Colonic mucosa (tissue), 4 donors: ENCODE measurements around the gene TRMT44. TPM values are rescaled to one million over a fixed set of nuclear protein-coding genes. Genes with fewer than 3 reads are reported as not detected.

Source experiments
- DNase-seq: peaks from one replicate; pipeline ENCODE4 v3.0.0-alpha.2; 2020
- H3K27ac ChIP-seq: fragments of 200-600 bp; one replicate; pipeline ENCODE4 v1.8.0; 2021
- H3K27me3 ChIP-seq: fragments of 200-600 bp; one replicate; pipeline ENCODE4 v1.8.0; 2021
- H3K36me3 ChIP-seq: fragments of 200-600 bp; one replicate; pipeline ENCODE4 v1.8.0; 2021
- H3K4me1 ChIP-seq: fragments of 200-600 bp; one replicate; pipeline ENCODE4 v1.8.0; 2021; ENCODE audit warnings: mild to moderate bottlenecking
- H3K4me3 ChIP-seq: fragments of 200-600 bp; one replicate; pipeline ENCODE4 v1.8.0; 2021
- H3K9ac ChIP-seq, 2 donors: one replicate each; pipeline ENCODE4 v1.7.0; 2013; ENCODE audit warnings: control low read depth in 2 of 2, low read depth in 2 of 2, low read length in 2 of 2
- H3K9me3 ChIP-seq: fragments of 200-600 bp; one replicate; pipeline ENCODE4 v1.8.0; 2021
- CTCF ChIP-seq: fragments of 200-600 bp; IDR thresholded peaks from one replicate; pipeline ENCODE4 v1.8.0; 2022; ENCODE audit warnings: antibody characterized with exemption, mild to moderate bottlenecking
- intact Hi-C: fragments of 100-400 bp; cut with DNase I; formaldehyde crosslinking; loops from one replicate; pipeline ENCODE4 v1.14.1; 2022
- total RNA-seq, 2 donors: library from RNA; stranded (reverse); fragmentation: NEBNext Ultra II Directional in 1 of 2; extraction: Animal tissue kit (Norgen Biotek cat#: 25700) in 1 of 2; gene quantifications; one replicate each; pipeline ENCODE4 v1.2.1, GENCODE V29; 2021
- donor health status: healthy.
- donor health status: DM: no; HTN: no; CAD: no.
- donor health status: DM: no; HTN: no; CAD: no.

Gene TRMT44
- total RNA-seq, 2 donors from 2014 or later: 10.3 to 15.6 TPM

GRCh38 chr4:8433136-8433535 is 7.4 kb upstream of the TRMT44 start:
- Histone ChIP-seq H3K9me3 (no peaks in the 10 kb centered on the region), H3K4me1 (peaks cover 4% of the 10 kb centered on the region), H3K27me3 (no peaks in the 10 kb centered on the region), H3K36me3 (no peaks in the 10 kb centered on the region), H3K27ac (no peak overlapping the region), H3K9ac (no peak overlapping the region), H3K4me3 (no peak overlapping the region)
- no peak for DNase-seq
- TF ChIP-seq CTCF: no peak
- intact Hi-C loops: no loop called here

- H3K27ac ChIP-seq: no peak overlapping the region
- TF ChIP-seq CTCF: no peak
- intact Hi-C loops: no loop called here
- no peak overlapping the region for H3K4me3 ChIP-seq
- H3K4me1 ChIP-seq: no peaks in the 10 kb centered on the region
- no peaks in the 10 kb centered on the region for H3K9me3 ChIP-seq
- no peak for DNase-seq
- no peak overlapping the region for H3K9ac ChIP-seq
- no peaks in the 10 kb centered on the region for H3K36me3 ChIP-seq
- H3K27me3 ChIP-seq: no peaks in the 10 kb centered on the region
These were observed 6.1 kb upstream of the TRMT44 start for GRCh38 chr4:8434251-8435073.

DNA sequence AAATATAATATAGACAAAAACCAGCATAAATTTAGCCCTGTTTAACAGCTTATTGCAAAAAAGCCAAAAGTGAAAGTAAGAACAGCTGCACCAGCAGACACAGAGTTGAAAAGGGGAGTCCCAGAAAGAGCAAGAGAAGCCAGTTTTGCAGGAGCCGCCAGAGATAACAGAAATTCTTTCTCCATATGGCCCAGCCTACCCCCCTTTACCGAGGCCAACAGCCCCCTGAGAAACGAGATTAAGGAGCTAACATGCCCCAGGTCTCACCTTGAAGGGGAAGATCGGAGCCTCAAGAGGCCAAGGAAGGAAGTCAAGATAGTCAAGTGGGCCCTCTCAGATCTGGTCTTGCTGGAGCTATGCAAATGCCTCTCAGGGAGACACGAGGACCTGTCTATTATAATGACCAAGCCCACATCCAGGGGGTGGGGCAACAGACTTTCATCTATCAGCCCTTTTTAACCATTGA is 4.9 kb upstream of the TRMT44 start:
- H3K36me3 ChIP-seq: no peaks in the 10 kb centered on the region
- no peak for DNase-seq
- H3K27me3 ChIP-seq: no peaks in the 10 kb centered on the region
- H3K27ac ChIP-seq: peak overlapping the region; percentile 24
- peak overlapping the region; percentile 12 for H3K4me3 ChIP-seq
- H3K4me1 ChIP-seq: no peaks in the 10 kb centered on the region
- no peaks in the 10 kb centered on the region for H3K9me3 ChIP-seq
- no peak for TF ChIP-seq CTCF
- intact Hi-C loops: no loop called here
- H3K9ac ChIP-seq: peak overlapping the region in 1 of 2 donors; percentile 53

- intact Hi-C loops: no loop called here
- Histone ChIP-seq H3K27ac (peak overlapping the region; percentile 24), H3K9ac (peak overlapping the region in 1 of 2 donors; percentile 26), H3K36me3 (no peaks in the 10 kb centered on the region), H3K27me3 (no peaks in the 10 kb centered on the region), H3K4me3 (no peak overlapping the region), H3K4me1 (peaks cover 9% of the 10 kb centered on the region), H3K9me3 (no peaks in the 10 kb centered on the region)
- no peak for TF ChIP-seq CTCF
- DNase-seq: no peak
These were observed 3.3 kb upstream of the TRMT44 start for GRCh38 chr4:8437281-8437680.

DNA sequence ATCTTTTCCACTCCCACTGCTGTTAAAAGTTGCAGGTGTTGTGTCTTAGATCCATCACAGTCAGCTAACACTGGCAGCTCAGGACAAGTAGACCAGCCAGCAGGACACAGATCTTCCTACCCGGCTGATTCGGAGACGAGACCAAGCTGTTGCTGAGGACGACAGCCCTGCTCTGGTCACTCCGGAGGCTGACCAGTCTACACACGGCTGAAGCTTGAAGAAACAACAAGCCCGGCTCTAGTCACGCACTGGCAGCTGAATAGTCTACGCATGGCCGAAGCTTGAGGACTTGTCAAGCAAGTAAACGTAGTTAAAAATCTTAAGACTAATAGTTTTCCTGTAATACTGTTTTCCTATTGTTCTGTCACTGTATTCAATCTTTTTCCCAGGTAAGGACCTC is 1.8 kb upstream of the TRMT44 start:
- TF ChIP-seq CTCF: no peak
- Histone ChIP-seq H3K4me1 (peaks cover 9% of the 10 kb centered on the region), H3K4me3 (no peak overlapping the region), H3K27me3 (no peaks in the 10 kb centered on the region), H3K36me3 (no peaks in the 10 kb centered on the region), H3K27ac (no peak overlapping the region), H3K9me3 (no peaks in the 10 kb centered on the region), H3K9ac (no peak overlapping the region)
- no peak for DNase-seq
- intact Hi-C loops: no loop called here
